Ramos (cell line): ENCODE data around the gene CCDC61.

Source experiments
- in situ Hi-C: fragments of 300-500 bp; cut with MboI; formaldehyde crosslinking; loops from one replicate; pipeline ENCODE4 v1.14.3; 2022; ENCODE audit warnings: low sequenced_read_pairs; ENCODE audit not compliant: unreplicated experiment

The CCDC61 gene

DNA sequence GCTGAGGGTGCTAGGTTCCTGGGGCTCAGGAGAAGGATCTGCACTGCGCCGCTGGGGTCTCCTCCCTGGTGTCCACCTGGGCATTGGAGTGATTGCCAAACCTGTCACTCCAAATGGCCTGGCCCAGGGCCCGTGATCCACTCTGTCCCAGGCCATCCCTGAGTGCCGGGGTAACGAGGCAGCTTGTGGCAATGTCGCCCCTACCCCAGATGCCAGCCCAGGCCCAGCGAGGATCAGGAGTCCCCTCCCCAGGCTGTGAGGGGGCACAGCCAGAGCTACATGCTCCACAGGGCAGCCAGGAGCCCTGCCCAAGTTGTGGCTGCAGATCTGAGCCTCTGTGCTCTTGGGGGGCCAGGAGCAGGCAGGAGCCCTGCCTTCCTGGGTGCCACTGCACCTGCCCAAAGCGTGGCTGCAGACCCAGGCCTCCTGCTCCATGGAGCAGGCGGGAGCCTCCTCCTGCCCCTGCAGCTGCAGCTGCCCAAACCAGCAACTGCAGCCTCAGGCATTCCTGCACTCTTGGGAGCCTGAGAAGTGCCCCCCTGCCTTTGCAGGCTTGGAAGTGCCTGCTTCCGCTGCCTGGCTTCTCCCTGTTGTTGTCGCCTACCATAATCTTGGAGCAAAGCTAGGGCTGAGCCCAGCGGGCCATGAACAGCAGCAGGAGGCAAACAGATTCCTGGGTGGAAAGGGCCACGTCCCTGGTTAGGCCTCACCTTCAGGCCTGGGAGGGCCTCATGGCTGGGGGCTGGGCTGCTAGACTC is 40.9 kb downstream of the CCDC61 start:
- in situ Hi-C loops: no loop called here

DNA sequence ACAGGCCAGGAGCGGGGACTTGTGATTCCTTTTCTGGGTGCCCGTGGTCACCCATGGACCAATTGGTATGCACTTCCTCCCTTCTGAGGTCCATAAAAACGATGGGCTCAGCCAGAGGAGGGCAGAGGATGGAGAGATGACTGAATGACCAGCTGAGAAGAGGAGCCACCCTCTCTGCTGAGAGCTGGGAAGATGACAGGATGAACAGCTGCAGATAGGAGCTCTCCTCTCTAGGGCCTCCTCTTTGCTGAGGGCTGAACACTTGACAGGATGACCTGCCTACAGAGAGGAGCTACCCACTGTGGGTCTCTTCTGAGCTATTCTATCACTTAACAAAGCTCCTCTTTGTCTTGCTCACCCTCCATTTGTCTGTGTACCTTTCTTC is 41.5 kb downstream of the CCDC61 start:
- in situ Hi-C loops: no loop called here

DNA sequence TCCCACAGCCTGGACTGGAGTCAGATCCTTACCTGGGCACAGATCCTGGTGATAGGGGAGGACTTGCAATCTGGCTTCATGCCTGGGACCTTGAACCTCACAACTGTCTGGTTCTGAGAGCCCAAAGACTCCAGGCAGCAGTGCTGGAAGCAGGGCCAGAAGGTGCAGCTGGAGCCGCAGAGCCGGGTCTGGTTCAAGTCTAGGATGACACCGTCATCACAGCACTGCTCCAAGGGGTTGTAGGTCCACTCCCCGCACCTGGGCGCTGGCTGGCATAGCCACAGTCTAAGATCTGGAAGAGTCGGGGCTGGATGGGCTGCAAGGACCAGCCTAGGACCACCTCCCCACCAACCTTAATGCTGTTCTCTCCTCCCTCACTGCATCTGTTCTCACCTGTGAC is 44.9 kb downstream of the CCDC61 start:
- in situ Hi-C loops: no loop called here

DNA sequence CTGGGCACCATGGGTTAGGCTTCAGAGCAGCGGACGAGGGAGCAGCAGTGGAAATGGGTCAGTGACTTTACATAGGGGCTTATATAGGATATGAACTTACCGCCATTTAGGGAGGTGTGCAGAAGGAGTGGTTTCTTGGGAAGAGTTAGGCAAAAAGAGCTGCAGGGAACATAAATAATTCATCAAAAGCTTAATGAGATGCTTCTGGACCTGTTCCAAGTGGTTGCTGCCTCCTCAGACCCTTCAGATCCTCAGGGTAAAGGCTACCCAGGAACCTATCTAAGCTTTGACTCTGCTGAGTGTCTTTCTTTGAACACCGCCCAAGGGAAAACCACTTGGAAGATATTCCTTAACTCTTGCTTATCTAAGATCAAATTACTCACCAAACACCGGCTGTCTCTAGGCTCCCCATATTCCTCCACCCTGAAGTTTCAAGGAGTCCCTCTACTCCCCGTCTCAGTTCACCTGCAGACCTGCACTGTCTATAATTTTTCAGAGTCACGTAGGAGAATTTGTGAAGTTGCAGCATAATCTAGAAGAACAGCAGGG is 45.8 kb downstream of the CCDC61 start, which contains the start of gene IGFL4:
IGFL4 (minus strand) TSS at position 51 of the 549 bp plus-strand sequence; CDS start at position 11, 40 bp downstream.
- in situ Hi-C loops: no loop called here

DNA sequence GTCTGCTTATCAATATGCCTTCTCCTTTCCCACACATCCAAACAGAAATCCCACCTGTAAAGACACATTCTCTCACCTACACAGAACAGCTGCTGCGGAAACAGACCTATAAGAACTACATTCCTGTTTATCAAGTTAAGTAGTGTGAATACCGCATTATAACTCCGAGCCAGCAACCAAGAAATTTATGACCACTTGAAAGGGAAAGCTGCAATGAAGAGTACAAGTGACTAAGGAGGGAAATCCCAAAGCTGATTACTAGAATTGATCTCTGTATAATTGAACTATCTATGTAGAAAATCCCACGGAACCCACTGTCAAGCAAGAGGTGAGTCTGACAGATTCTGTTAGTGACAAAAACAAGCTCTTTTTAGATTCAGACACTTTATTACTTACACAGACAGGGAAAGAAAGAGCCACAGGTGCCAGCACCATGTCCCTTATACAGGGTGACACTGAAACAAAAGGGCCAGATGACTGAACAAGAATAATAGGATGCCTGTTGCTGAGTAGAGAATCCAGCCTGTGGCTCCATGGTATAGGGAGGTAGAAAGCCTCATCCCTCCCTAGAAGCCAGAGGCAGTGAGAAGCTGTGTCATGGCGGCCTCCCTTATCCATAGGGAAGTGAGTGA is 47.1 kb downstream of the CCDC61 start:
- in situ Hi-C loops: no loop called here

DNA sequence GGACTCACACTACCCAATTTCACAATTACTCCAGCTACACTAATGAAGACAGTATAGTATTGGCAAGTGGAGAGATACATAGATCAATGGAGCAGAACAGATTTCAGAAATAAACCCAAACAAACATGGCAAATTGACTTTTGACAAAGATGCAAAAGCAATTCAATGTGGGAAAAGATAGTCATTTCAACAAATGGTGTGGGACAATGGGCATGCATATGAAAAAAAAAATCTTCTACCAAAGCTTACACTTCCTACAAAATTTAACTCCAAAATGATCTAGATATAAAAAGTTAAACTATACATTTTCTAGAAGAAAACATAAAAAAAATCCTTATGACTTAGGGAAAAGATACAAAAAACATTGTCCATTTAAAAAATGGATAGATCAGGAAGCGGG is 48.3 kb downstream of the CCDC61 start:
- in situ Hi-C loops: no loop called here

DNA sequence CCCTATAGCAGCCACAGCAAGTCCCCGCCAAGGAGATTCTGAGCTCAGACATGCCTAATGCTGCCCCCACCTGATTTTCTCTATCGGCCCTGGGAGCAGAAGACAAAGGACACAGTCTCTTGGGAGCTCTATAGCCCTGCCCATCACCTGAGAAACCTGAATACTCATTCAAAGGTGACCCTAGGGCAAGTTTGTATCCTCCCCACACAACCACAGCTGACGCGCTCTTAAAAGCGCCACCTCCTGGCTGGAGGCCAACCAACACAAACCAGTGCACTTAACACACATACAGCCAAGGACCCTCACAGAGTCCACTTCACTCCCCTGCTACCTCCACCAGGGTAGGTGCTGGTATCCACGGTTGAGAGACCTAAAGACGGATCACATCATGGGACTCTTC is 54.3 kb downstream of the CCDC61 start:
- in situ Hi-C loops: no loop called here

DNA sequence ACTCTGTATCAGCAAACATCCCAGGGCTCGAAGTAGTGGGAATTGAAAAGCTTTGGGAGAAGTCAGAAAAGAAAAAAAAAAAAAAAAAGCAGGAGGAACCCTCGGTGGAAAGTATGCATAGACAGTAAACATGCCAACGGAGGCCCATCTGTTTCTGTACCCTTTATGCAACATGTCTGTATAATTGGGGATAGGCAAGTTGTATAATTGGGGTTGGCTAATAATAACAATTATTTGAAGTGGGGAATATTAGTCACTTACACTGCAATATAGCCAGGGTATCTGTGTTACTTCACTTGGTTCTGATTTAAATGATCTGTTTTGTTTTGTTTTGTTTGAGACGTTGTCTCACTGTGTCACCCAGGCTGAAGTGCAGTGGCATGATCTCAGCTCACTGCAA is 57.6 kb downstream of the CCDC61 start:
- in situ Hi-C loops: no loop called here

DNA sequence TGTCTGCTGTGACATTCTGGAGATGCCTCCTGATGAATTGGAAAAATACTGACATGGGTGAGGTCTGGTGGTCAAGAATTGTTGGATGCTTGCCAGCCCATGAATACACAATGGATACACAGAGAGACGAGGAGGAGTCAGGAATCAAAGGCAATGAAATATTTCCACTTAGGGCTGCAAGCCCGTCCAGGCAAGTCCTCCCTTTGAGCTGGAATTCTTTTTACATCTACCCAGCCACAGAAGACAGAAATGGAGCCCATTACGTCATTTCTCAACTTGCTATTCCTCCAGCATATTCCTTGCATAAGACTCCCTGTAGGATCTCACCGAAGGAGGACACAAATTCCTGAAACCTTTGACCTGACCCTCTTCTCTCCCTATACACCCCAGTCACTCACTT is 61.3 kb downstream of the CCDC61 start:
- in situ Hi-C loops: no loop called here

DNA sequence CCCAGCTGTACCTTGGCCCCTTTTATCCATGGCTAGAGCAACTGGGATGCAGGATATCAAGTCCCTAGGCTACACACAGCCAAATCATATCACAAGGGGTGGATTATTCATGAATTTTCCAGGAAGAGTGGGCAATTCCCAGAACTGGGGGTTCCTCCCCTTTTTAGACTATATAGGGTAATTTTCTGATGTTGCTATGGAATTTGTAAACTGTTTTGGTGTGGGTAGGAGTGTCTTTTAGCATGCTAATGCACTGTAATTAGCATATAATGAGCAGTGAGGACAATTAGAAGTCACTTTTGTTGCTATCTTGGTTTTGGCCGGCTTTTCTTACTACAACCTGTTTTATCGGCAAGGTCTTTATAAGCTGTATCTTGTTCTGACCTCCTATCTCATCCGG is 63.5 kb downstream of the CCDC61 start:
- in situ Hi-C loops: no loop called here

DNA sequence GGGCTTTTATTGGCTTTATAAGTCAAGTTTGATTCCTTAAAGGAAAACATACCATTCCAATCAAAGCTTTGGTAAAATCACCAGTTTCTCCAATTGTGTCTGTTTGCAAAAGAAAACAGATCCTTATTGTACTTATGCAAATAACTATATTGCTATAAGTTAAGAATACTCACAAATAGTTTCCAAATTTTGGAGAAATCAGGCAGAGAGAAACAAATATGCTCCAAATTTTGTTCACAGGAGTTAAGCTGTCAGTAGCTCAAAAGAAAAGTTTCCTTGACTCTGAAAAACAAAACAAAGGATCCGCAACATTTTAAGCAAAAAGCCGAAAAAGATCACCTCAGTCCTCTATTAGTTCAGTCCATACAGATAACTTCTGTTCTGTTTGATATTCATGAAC is 64.7 kb downstream of the CCDC61 start:
- in situ Hi-C loops: no loop called here

DNA sequence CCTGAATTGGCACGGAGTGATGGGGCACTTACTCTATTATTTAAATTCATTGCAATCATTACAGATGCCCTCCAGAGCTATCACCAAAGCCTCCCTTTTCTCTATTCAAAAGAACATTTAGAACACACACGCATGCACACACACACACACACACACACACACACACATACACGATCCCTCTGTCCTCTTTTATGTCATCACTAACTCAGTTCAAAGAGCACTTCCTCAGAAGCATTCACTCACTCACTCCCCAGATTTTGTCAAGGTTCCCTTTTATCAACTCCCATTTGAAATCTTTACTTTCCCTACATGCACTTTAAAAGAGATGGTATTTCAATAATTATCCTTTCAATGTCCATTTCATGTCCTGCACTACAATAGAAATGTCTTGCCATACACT is 67.9 kb downstream of the CCDC61 start:
- in situ Hi-C loops: no loop called here

DNA sequence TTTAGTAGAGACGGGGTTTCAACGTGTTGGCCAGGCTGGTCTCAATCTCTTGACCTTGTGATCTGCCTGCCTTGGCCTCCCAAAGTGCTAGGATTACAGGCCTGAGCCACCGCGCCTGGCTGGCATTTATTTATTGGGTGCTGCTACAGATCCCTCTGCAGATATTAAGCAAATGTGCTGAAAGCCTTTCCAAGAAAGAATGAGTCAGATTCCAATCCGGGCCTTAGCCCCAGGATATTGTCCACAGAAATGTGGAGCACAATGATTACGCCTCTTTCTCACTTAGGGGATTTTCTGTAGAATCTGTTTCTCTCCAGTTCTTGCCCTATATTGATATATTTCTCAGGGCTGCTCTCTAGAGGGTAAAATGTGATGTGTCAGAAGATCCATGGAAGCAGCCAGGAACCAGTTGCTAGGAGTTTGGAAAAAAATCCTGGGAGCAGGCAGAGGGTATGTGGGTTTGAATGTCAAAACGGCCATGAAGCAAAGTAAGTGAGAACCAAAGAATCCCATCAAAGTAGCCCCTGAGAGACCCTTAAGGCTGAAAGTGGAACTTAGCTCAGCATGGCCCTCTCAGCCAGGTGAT is 70.3 kb downstream of the CCDC61 start:
- in situ Hi-C loops: no loop called here

DNA sequence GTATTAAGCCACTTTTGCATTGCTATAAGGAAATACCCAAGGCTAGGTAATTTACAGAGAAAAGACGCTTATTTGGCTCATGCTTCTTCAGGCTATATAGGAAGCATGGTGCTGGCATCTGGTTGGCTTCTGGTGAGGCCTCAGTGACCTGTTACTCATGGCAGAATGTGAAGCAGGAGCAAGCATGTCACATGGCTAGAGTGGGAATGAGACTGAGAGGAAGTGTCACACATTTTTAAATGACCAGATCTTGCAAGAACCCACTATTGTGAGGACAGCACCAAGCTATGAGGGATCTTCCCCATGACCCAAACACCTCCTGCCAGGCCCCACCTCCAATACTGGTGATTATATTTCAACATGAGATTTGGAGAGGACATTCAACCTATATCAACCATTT is 71.2 kb downstream of the CCDC61 start:
- in situ Hi-C loops: no loop called here

DNA sequence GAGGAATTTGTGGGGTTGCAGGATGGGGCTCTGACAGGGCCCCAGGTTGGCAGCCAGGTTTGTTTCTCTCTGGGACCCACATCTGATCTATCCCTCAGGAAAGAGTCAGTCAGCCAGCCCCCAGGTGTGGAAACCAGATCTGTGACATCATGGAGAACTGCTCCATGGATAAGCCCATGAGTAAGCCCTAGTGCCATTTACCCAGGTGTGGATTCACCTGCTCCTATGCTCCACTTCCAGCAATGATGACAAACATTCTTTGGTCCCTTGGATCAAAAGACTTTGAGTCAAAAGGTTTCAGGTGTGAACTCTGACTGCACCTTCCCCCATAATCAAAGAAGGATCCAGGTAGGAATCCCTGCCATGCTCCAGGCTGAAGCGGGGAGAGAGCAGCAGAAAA is 72.4 kb downstream of the CCDC61 start:
- in situ Hi-C loops: no loop called here
